Fibroblast of lung (primary cell): ENCODE data around the gene RNPEPL1. TPM values are rescaled to one million over a fixed set of nuclear protein-coding genes. Genes with fewer than 3 reads are reported as not detected.
A peak's percentile ranks its signal among the peaks of the same experiment; 100 is the strongest.

ENCODE experiments used
- DNase-seq, 2 donors: peaks; one replicate each; pipeline versions ENCODE4 v3.0.0 to v3.0.0-alpha.2; 2010; ENCODE audit warnings: low read depth in 2 of 2
- H2AFZ ChIP-seq: 2 replicates; pipeline ENCODE4 v1.5.1; 2012; ENCODE audit warnings: low read length, control low read depth, inconsistent platforms
- H3K27ac ChIP-seq: 2 replicates; pipeline ENCODE4 v1.5.1; 2011; ENCODE audit warnings: low read length, control low read depth; ENCODE audit not compliant: insufficient read depth
- H3K27me3 ChIP-seq: 2 replicates; pipeline ENCODE4 v1.5.1; 2011; ENCODE audit warnings: mild to moderate bottlenecking, low read length; ENCODE audit not compliant: control insufficient read depth, insufficient read depth
- H3K36me3 ChIP-seq: 2 replicates; pipeline ENCODE4 v1.5.1; 2011; ENCODE audit warnings: low read length; ENCODE audit not compliant: control insufficient read depth, insufficient read depth
- H3K4me1 ChIP-seq: 2 replicates; pipeline ENCODE4 v1.5.1; 2011; ENCODE audit warnings: low read length; ENCODE audit not compliant: control insufficient read depth, insufficient read depth; ENCODE audit errors: extremely low read depth
- H3K4me2 ChIP-seq: 2 replicates; pipeline ENCODE4 v1.5.1; 2011; ENCODE audit warnings: low read length, control low read depth; ENCODE audit not compliant: insufficient read depth; ENCODE audit errors: extremely low read depth
- H3K4me3 ChIP-seq, 4 experiments: fragments of 200-600 bp in 1 of 4; sonication (generic) in 1 of 4; replicated peaks in 1 of 4; 2 replicates each; pipeline ENCODE4 v1.5.1; 2011 to 2016; ENCODE audit warnings: low read length in 4 of 4, low read depth in 3 of 4, mild to moderate bottlenecking in 3 of 4, control low read depth in 2 of 4, inconsistent platforms in 1 of 4, mixed read lengths in 1 of 4; ENCODE audit not compliant: insufficient read depth in 1 of 4; ENCODE audit errors: control extremely low read depth in 1 of 4
- H3K79me2 ChIP-seq: 2 replicates; pipeline ENCODE4 v1.5.1; 2012; ENCODE audit warnings: mild to moderate bottlenecking, low read length, inconsistent platforms; ENCODE audit not compliant: control insufficient read depth, insufficient read depth
- H3K9ac ChIP-seq: 2 replicates; pipeline ENCODE4 v1.5.1; 2011; ENCODE audit warnings: mild to moderate bottlenecking, low read length, control low read depth; ENCODE audit not compliant: insufficient read depth
- H3K9me3 ChIP-seq: 2 replicates; pipeline ENCODE4 v1.5.1; 2012; ENCODE audit warnings: low read depth, low read length; ENCODE audit not compliant: control insufficient read depth, insufficient read depth
- H4K20me1 ChIP-seq: 2 replicates; pipeline ENCODE4 v1.5.1; 2011; ENCODE audit warnings: low read length; ENCODE audit not compliant: control insufficient read depth, insufficient read depth; ENCODE audit errors: extremely low read depth
- CTCF ChIP-seq, 2 donors: IDR thresholded peaks in 1 of 2; conservative IDR thresholded peaks in 1 of 2; 1 replicate in 1 of 2; 2 replicates in 1 of 2; pipeline ENCODE4 v1.5.1; 2011 to 2012; ENCODE audit warnings: low read length in 2 of 2, control low read depth in 1 of 2, inconsistent platforms in 1 of 2, low read depth in 1 of 2, mild to moderate bottlenecking in 1 of 2
- EZH2 ChIP-seq: IDR thresholded peaks from 2 replicates; pipeline ENCODE4 v1.5.1; 2012; ENCODE audit warnings: low read length, control low read depth, mild to moderate bottlenecking; ENCODE audit errors: missing control alignments
- polyA minus RNA-seq: library from RNA; depleted of rRNA, polyadenylated mRNA; stranded (reverse); fragments of >200 nt; gene quantifications from 2 replicates; pipeline ENCODE4 v1.2.3, GENCODE V29; 2011; ENCODE audit warnings: low replicate concordance
- polyA plus RNA-seq, 2 donors: library from polyadenylated mRNA; depleted of rRNA in 1 of 2; stranded (reverse) in 1 of 2; unstranded in 1 of 2; fragments of >200 nt; gene quantifications; 2 replicates each; pipeline ENCODE4 v1.2.1, GENCODE V29; 2011 to 2012; ENCODE audit warnings: missing spikeins in 1 of 2
- total RNA-seq: library from RNA; depleted of rRNA; stranded (reverse); fragments of >200 nt; gene quantifications from 2 replicates; pipeline ENCODE4 v1.2.1, GENCODE V29; 2014

RNPEPL1 gene
- 10.3 and 20.6 TPM in 2 replicates for total RNA-seq
- 7.9 and 10.0 TPM in 2 replicates for polyA plus RNA-seq
- 38.7 and 49.1 TPM in 2 replicates for polyA plus RNA-seq (2012)
- polyA minus RNA-seq: 93.8 and 122 TPM in 2 replicates

- peak within 1 kb of the TSS; percentile 68 to 75 (median 73) for H3K4me3 ChIP-seq
- H3K36me3 ChIP-seq: no peaks in the 10 kb centered on the region
- peak; percentile 20 to 29 for DNase-seq
- TF ChIP-seq CTCF (conservative IDR thresholded peaks at IDR 0.05 in 1 of 2, IDR thresholded peaks at IDR 0.05 in 1 of 2; ENCODE audit: low read depth in 1 of 2, low read length in 2 of 2): no peak
- no peak for TF ChIP-seq EZH2
- H3K9ac ChIP-seq: peak within 1 kb of the TSS; percentile 59
- peak within 1 kb of the TSS; percentile 94 for H3K4me2 ChIP-seq
- no peaks in the 10 kb centered on the region for H3K9me3 ChIP-seq
- no peaks in the 10 kb centered on the region for H3K27me3 ChIP-seq
- peaks cover 5% of the 10 kb centered on the region for H3K79me2 ChIP-seq
- H2AFZ ChIP-seq: peak within 1 kb of the TSS; percentile 47
- no peaks in the 10 kb centered on the region for H4K20me1 ChIP-seq
- H3K27ac ChIP-seq: peak within 1 kb of the TSS; percentile 57
- peaks cover 23% of the 10 kb centered on the region for H3K4me1 ChIP-seq
Observed at GRCh38 chr2:240567872-240568677, at the start of gene RNPEPL1. Gene RNPEPL1 (plus strand): TSS chr2:240568484. CDS start chr2:240568587, 103 bp downstream.

GRCh38 chr2:240518981-240519380 lies 49.3 kb upstream of the RNPEPL1 start:
- no peaks in the 10 kb centered on the region for H3K9me3 ChIP-seq
- H3K36me3 ChIP-seq: no peaks in the 10 kb centered on the region
- H2AFZ ChIP-seq: peak overlapping the region; percentile 67
- peaks cover 3% of the 10 kb centered on the region for H3K4me1 ChIP-seq
- no peak for DNase-seq
- no peaks in the 10 kb centered on the region for H4K20me1 ChIP-seq
- H3K4me2 ChIP-seq: no peak overlapping the region
- H3K4me3 ChIP-seq: peak overlapping the region in 1 of 4 experiments; percentile 38
- no peak overlapping the region for H3K27ac ChIP-seq
- H3K79me2 ChIP-seq: no peaks in the 10 kb centered on the region
- TF ChIP-seq EZH2: no peak
- TF ChIP-seq CTCF (conservative IDR thresholded peaks at IDR 0.05 in 1 of 2, IDR thresholded peaks at IDR 0.05 in 1 of 2; ENCODE audit: low read depth in 1 of 2, low read length in 2 of 2): no peak
- peaks cover 2% of the 10 kb centered on the region for H3K27me3 ChIP-seq
- no peak overlapping the region for H3K9ac ChIP-seq

- H2AFZ ChIP-seq: peak overlapping the region; percentile 67
- DNase-seq: peak; percentile 15 to 45
- peaks cover 2% of the 10 kb centered on the region for H3K27me3 ChIP-seq
- no peak overlapping the region for H3K9ac ChIP-seq
- H3K79me2 ChIP-seq: no peaks in the 10 kb centered on the region
- peak overlapping the region in 3 of 4 experiments; percentile 25 to 38 (median 38) for H3K4me3 ChIP-seq
- no peak for TF ChIP-seq CTCF (conservative IDR thresholded peaks at IDR 0.05 in 1 of 2, IDR thresholded peaks at IDR 0.05 in 1 of 2; ENCODE audit: low read depth in 1 of 2, low read length in 2 of 2)
- peak; percentile 7 for TF ChIP-seq EZH2
- no peaks in the 10 kb centered on the region for H3K36me3 ChIP-seq
- H4K20me1 ChIP-seq: no peaks in the 10 kb centered on the region
- peak overlapping the region; percentile 87 for H3K4me2 ChIP-seq
- H3K9me3 ChIP-seq: no peaks in the 10 kb centered on the region
- peaks cover 3% of the 10 kb centered on the region for H3K4me1 ChIP-seq
- no peak overlapping the region for H3K27ac ChIP-seq
Observed at GRCh38 chr2:240519396-240520129, 48.7 kb upstream of the RNPEPL1 start.
